Body of pancreas (tissue), 4 donors: ENCODE measurements around the gene EPHB2. TPM values are rescaled to one million over a fixed set of nuclear protein-coding genes. Genes with fewer than 3 reads are reported as not detected.

Experiments
- ATAC-seq: fragments of 150-250 bp; one replicate; pipeline ENCODE4 v1.9.1; 2016
- DNase-seq, 4 donors: peaks; one replicate each; pipeline ENCODE4 v3.0.0-alpha.2; 2019
- H3K27ac ChIP-seq, 4 donors: fragments of 200-600 bp; sonication (generic); 1 replicate in 3 of 4; 2 replicates in 1 of 4; pipeline versions ENCODE4 v1.5.1 to v1.6.1; 2016 to 2019; ENCODE audit warnings: mild to moderate bottlenecking in 1 of 4, mixed read lengths in 1 of 4, moderate library complexity in 1 of 4
- H3K27me3 ChIP-seq, 2 donors: fragments of 200-600 bp; sonication (generic); one replicate each; pipeline ENCODE4 v1.6.0; 2016; ENCODE audit warnings: mild to moderate bottlenecking in 1 of 2
- H3K36me3 ChIP-seq, 2 donors: fragments of 200-600 bp; sonication (generic); replicated peaks in 1 of 2; 2 replicates each; pipeline ENCODE4 v1.5.1; 2016; ENCODE audit warnings: low read depth in 2 of 2; ENCODE audit not compliant: insufficient read depth in 1 of 2
- H3K4me1 ChIP-seq: fragments of 200-600 bp; sonication (generic); one replicate; pipeline ENCODE4 v1.6.0; 2016
- H3K4me3 ChIP-seq, 2 donors: fragments of 200-600 bp; sonication (generic); 1 replicate in 1 of 2; 2 replicates in 1 of 2; pipeline ENCODE4 v1.5.1; 2016 to 2019
- H3K9me3 ChIP-seq, 3 donors: fragments of 200-600 bp; sonication (generic); 1 replicate in 2 of 3; 2 replicates in 1 of 3; pipeline ENCODE4 v1.5.1; 2016
- POLR2A ChIP-seq, 3 donors: fragments of 450-650 bp; IDR thresholded peaks; one replicate each; pipeline ENCODE4 v1.6.1; 2016; ENCODE audit warnings: antibody characterized with exemption in 3 of 3, mild to moderate bottlenecking in 2 of 3
- WGBS, 2 donors: methylation state at CpG; one replicate each; pipeline ENCODE4 v1.1.5; 2017; 5-methylcytosine and 5-hydroxymethylcytosine counted together
- intact Hi-C: fragments of 100-400 bp; cut with DNase I; formaldehyde crosslinking; loops from one replicate; pipeline ENCODE4 v1.15.1; 2023
- total RNA-seq, 2 donors: library from RNA; depleted of rRNA; stranded (reverse); fragments of >200 nt; gene quantifications; one replicate each; pipeline ENCODE4 v1.1.0, GENCODE V29; 2016
- TF ChIP-seq, protein P1 (sequence below), 7 experiments: fragments of 450-650 bp in 4 of 7; fragments of 200-600 bp in 3 of 7; sonication (generic) in 3 of 7; IDR thresholded peaks; one replicate each; pipeline ENCODE4 v1.5.1; 2016 to 2019; ENCODE audit warnings: antibody characterized with exemption in 7 of 7

The EPHB2 gene
- total RNA-seq, 2 donors from 2014 or later, result 2.9 to 7.9 TPM

DNA sequence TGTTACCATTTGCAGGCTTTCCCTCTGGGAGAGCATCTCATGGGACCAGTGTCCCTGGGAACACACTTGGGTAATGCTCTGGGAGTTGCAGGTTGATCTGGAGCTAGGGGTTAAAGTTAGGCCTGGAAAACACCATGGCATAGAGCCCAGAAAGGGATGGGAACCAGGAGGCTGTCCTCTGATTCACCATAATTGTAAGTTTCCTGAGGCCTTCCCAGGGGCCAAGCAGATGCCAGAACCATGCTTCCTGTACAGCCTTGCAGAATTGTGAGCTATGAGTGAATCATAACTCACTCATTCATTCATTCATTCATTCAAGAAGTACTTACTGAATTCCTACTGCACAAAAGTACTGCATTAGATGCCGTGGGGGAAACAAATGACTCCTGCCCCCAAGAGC lies 212.0 kb downstream of the EPHB2 start:
- Histone ChIP-seq H3K36me3 (no peaks in the 10 kb centered on the region), H3K4me1 (no peaks in the 10 kb centered on the region), H3K27ac (no peak overlapping the region), H3K4me3 (no peak overlapping the region), H3K27me3 (no peaks in the 10 kb centered on the region), H3K9me3 (no peaks in the 10 kb centered on the region)
- TF ChIP-seq, protein P1, sequence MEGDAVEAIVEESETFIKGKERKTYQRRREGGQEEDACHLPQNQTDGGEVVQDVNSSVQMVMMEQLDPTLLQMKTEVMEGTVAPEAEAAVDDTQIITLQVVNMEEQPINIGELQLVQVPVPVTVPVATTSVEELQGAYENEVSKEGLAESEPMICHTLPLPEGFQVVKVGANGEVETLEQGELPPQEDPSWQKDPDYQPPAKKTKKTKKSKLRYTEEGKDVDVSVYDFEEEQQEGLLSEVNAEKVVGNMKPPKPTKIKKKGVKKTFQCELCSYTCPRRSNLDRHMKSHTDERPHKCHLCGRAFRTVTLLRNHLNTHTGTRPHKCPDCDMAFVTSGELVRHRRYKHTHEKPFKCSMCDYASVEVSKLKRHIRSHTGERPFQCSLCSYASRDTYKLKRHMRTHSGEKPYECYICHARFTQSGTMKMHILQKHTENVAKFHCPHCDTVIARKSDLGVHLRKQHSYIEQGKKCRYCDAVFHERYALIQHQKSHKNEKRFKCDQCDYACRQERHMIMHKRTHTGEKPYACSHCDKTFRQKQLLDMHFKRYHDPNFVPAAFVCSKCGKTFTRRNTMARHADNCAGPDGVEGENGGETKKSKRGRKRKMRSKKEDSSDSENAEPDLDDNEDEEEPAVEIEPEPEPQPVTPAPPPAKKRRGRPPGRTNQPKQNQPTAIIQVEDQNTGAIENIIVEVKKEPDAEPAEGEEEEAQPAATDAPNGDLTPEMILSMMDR (IDR thresholded peaks at IDR 0.05), result no peak
- no peak for TF ChIP-seq POLR2A (IDR thresholded peaks at IDR 0.05)
- ATAC-seq, result no peak
- WGBS, 2 donors, result 86 to 94% methylated on average over 1 of the region's 1 CpG
- no peak for DNase-seq
- intact Hi-C loops, result no loop called here

DNA sequence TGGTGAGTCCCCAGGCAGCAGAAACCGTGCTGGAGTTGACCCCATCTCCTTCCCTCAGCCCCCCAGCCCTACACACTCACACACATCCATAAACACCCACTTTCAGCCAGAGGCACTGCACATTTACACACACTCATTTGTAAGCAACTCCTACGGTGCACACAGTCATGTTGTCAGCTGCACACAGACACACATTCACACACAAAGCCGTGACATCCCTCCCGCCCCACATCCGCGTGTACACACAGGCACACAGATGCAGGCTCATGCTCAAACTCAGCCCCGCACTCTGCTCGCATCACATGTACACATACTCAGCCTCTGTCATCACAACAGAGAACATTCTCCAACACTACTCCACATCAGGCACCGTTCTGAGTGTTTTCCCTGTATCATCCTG lies 214.5 kb downstream of the EPHB2 start:
- Histone ChIP-seq H3K27ac (no peak overlapping the region), H3K4me3 (no peak overlapping the region), H3K9me3 (no peaks in the 10 kb centered on the region), H3K4me1 (no peaks in the 10 kb centered on the region), H3K36me3 (no peaks in the 10 kb centered on the region), H3K27me3 (no peaks in the 10 kb centered on the region)
- TF ChIP-seq, protein P1 (IDR thresholded peaks at IDR 0.05), result no peak
- no peak for TF ChIP-seq POLR2A (IDR thresholded peaks at IDR 0.05)
- no peak for ATAC-seq
- 53 to 62% methylated on average over 9 of the region's 9 CpGs for WGBS, 2 donors
- DNase-seq, result no peak
- intact Hi-C loops, result no loop called here

DNA sequence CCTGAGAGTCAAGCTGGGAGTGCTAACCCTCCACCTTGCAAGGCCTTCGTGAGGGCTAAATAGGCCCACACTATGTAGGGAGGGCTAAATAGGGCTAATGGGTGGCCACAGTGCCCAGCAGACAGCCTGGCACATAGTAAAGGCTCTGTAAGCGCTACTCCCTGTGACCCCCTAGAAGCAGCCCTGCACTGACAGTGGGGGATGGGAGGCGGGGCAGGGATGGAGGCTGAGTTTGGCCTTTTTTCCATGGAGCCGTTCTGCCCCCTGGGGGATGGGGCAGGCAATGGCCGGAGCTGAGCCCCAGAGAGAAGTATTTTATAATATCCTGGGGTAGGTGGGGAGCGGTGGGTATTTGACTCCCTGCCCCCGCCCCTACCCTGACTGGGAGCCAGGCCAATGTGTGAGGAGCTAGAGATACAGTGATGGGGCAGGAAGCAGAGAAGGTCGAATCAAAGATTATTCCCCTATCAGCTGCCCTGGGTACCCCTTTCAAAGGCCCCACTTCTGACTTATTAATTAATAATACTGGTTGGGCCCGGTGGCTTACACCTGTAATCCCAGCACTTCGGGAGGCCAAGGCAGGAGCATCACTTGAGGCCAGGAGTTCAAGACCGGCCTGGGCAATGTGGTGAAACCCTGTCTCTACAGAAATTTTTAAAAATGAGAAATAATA lies 219.7 kb downstream of the EPHB2 start:
- DNase-seq (peak in 3 of 4 donors; percentile 22 to 42 (median 26)), ATAC-seq (no peak)
- intact Hi-C loops, result no loop called here
- no peaks in the 10 kb centered on the region for H3K4me1 ChIP-seq
- no peak overlapping the region for H3K27ac ChIP-seq
- no peaks in the 10 kb centered on the region for H3K27me3 ChIP-seq
- H3K36me3 ChIP-seq, result no peaks in the 10 kb centered on the region
- 31 to 40% methylated on average over 11 of the region's 11 CpGs for WGBS, 2 donors
- TF ChIP-seq POLR2A (IDR thresholded peaks at IDR 0.05), result no peak
- TF ChIP-seq, protein P1 (IDR thresholded peaks at IDR 0.05), result peak; percentile 29 to 59 (median 42)
- H3K4me3 ChIP-seq, result no peak overlapping the region
- no peaks in the 10 kb centered on the region for H3K9me3 ChIP-seq

DNA sequence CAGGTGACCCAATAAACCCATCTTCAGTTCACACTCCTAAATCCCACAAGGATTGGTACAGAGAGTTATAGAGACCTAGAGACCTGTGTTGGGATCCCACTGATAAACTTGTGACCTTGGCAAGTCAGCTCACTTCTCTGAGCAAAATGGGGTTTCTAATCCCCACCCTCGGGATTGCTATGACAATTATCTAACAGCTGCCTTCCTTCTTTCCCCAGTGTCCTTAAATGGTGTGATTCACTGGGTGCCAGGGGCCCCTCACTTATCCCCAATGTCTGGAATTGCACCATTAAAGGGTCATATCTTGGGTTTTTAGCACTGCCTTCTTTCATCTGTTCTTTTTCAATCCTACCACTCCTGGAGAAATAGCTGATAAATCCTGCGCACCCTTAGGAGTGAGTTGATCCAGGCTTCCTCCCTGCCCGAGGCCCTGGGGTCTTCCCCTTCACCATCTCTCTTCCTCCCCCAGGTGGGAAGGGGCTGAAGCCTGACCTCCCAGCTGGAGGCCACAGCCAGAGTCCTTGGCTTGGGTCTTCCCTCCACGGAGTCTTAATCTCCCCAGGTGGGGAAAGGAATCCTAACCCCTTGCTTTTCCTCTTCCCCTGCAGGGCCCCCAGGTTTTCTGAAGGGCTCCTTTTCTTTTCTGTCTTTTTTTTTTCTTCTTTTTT lies 222.3 kb downstream of the EPHB2 start:
- no peak overlapping the region for H3K4me3 ChIP-seq
- H3K36me3 ChIP-seq, result no peaks in the 10 kb centered on the region
- no peak for ATAC-seq
- DNase-seq, result no peak
- no peaks in the 10 kb centered on the region for H3K4me1 ChIP-seq
- WGBS, 2 donors, result 42 to 52% methylated on average over 4 of the region's 4 CpGs
- TF ChIP-seq, protein P1 (IDR thresholded peaks at IDR 0.05), result no peak
- TF ChIP-seq POLR2A (IDR thresholded peaks at IDR 0.05), result no peak
- H3K27me3 ChIP-seq, result no peaks in the 10 kb centered on the region
- H3K27ac ChIP-seq, result no peak overlapping the region
- intact Hi-C loops, result no loop called here
- no peaks in the 10 kb centered on the region for H3K9me3 ChIP-seq
